H9 (cell line): Measurements from ENCODE around the gene PARD3. TPM values are rescaled to one million over a fixed set of nuclear protein-coding genes. Genes with fewer than 3 reads are reported as not detected.

Experiments used
- DNase-seq: peaks from one replicate; pipeline ENCODE4 v3.0.0-alpha.2; 2017
- H2AFZ ChIP-seq: one replicate; pipeline ENCODE4 v1.6.1; 2013; ENCODE audit warnings: mild to moderate bottlenecking, low read length, control low read depth, moderate library complexity
- H2AK5ac ChIP-seq: 2 replicates; pipeline ENCODE4 v1.6.1; 2013; ENCODE audit warnings: low read length, control low read depth, mixed read lengths; ENCODE audit not compliant: insufficient read length
- H2BK120ac ChIP-seq: one replicate; pipeline ENCODE4 v1.6.1; 2013; ENCODE audit warnings: low read depth, mild to moderate bottlenecking, low read length, control low read depth, inconsistent platforms; ENCODE audit not compliant: poor library complexity, severe bottlenecking
- H2BK12ac ChIP-seq: 2 replicates; pipeline ENCODE4 v1.6.1; 2013; ENCODE audit warnings: low read length, control low read depth, mixed read lengths, low read depth; ENCODE audit not compliant: insufficient read length
- H2BK15ac ChIP-seq: 2 replicates; pipeline ENCODE4 v1.6.1; 2013; ENCODE audit warnings: low read depth, low read length, control low read depth
- H2BK20ac ChIP-seq: one replicate; pipeline ENCODE4 v1.6.1; 2013; ENCODE audit warnings: low read depth, mild to moderate bottlenecking, low read length, control low read depth, inconsistent platforms; ENCODE audit not compliant: poor library complexity, severe bottlenecking
- H2BK5ac ChIP-seq: 2 replicates; pipeline ENCODE4 v1.6.1; 2013; ENCODE audit warnings: low read length, control low read depth, mixed read lengths; ENCODE audit not compliant: insufficient read length
- H3K14ac ChIP-seq: 2 replicates; pipeline ENCODE4 v1.6.1; 2013; ENCODE audit warnings: low read length, control low read depth; ENCODE audit not compliant: insufficient read depth
- H3K18ac ChIP-seq: 2 replicates; pipeline ENCODE4 v1.6.1; 2013; ENCODE audit warnings: low read depth, mild to moderate bottlenecking, mixed read lengths, low read length, control low read depth; ENCODE audit not compliant: insufficient read length
- H3K23ac ChIP-seq: 2 replicates; pipeline ENCODE4 v1.6.1; 2013; ENCODE audit warnings: low read length, control low read depth, mixed read lengths, low read depth; ENCODE audit not compliant: insufficient read length
- H3K23me2 ChIP-seq: 2 replicates; pipeline ENCODE4 v1.6.1; 2013; ENCODE audit warnings: low read depth, mild to moderate bottlenecking, mixed read lengths, low read length, control low read depth; ENCODE audit not compliant: insufficient read length, poor library complexity, severe bottlenecking
- H3K27ac ChIP-seq: 2 replicates; pipeline ENCODE4 v1.5.1; 2013; ENCODE audit warnings: low read length, control low read depth, mixed read lengths, low read depth; ENCODE audit not compliant: insufficient read length
- H3K27me3 ChIP-seq: 2 replicates; pipeline ENCODE4 v1.6.1; 2013; ENCODE audit warnings: low read length, control low read depth, inconsistent platforms; ENCODE audit not compliant: insufficient read depth
- H3K4ac ChIP-seq: 2 replicates; pipeline ENCODE4 v1.6.1; 2013; ENCODE audit warnings: low read depth, mild to moderate bottlenecking, control low read depth, inconsistent platforms, low read length, moderate library complexity
- H3K4me1 ChIP-seq: 2 replicates; pipeline ENCODE4 v1.6.1; 2013; ENCODE audit warnings: low read length, control low read depth, inconsistent platforms; ENCODE audit not compliant: insufficient read depth
- H3K4me2 ChIP-seq: 2 replicates; pipeline ENCODE4 v1.6.1; 2013; ENCODE audit warnings: low read length, control low read depth, mixed read lengths; ENCODE audit not compliant: insufficient read length, insufficient read depth
- H3K56ac ChIP-seq: 2 replicates; pipeline ENCODE4 v1.6.1; 2013; ENCODE audit warnings: low read depth, mild to moderate bottlenecking, mixed read lengths, low read length, control low read depth; ENCODE audit not compliant: insufficient read length
- H3K79me1 ChIP-seq: 2 replicates; pipeline ENCODE4 v1.6.1; 2013; ENCODE audit warnings: low read depth, mild to moderate bottlenecking, moderate library complexity, low read length, control low read depth, inconsistent platforms; ENCODE audit not compliant: insufficient read depth, poor library complexity, severe bottlenecking
- H3K79me2 ChIP-seq: 2 replicates; pipeline ENCODE4 v1.6.1; 2013; ENCODE audit warnings: low read length, control low read depth, inconsistent platforms; ENCODE audit not compliant: insufficient read depth
- H3K9ac ChIP-seq: 2 replicates; pipeline ENCODE4 v1.6.1; 2013; ENCODE audit warnings: low read length, control low read depth, mixed read lengths; ENCODE audit not compliant: insufficient read length; ENCODE audit errors: extremely low read depth
- H3K9me3 ChIP-seq: one replicate; pipeline ENCODE4 v1.6.1; 2013; ENCODE audit warnings: low read depth, low read length, inconsistent platforms; ENCODE audit not compliant: control insufficient read depth
- H3T11ph ChIP-seq: one replicate; pipeline ENCODE4 v1.6.1; 2013; ENCODE audit warnings: mild to moderate bottlenecking, low read length, control low read depth, inconsistent platforms
- H4K20me1 ChIP-seq: one replicate; pipeline ENCODE4 v1.6.1; 2013; ENCODE audit not compliant: control insufficient read depth, insufficient read length, insufficient read depth
- H4K5ac ChIP-seq: 2 replicates; pipeline ENCODE4 v1.6.1; 2013; ENCODE audit warnings: low read depth, mild to moderate bottlenecking, mixed read lengths, low read length, control low read depth; ENCODE audit not compliant: insufficient read length
- H4K8ac ChIP-seq: replicated peaks from 2 replicates; pipeline ENCODE4 v1.6.1; 2013; ENCODE audit warnings: low read length, control low read depth, mixed read lengths, low read depth; ENCODE audit not compliant: insufficient read length
- H4K91ac ChIP-seq: 2 replicates; pipeline ENCODE4 v1.6.1; 2013; ENCODE audit warnings: low read depth, mild to moderate bottlenecking, moderate library complexity, mixed read lengths, low read length, control low read depth; ENCODE audit not compliant: insufficient read length
- H3K27ac Mint-ChIP-seq, 3 experiments: 2 replicates in 2 of 3; 3 replicates in 1 of 3; pipeline ENCODE4 v1.8.0; 2020 to 2021; ENCODE audit warnings: mixed read lengths in 3 of 3, mild to moderate bottlenecking in 1 of 3, moderate library complexity in 1 of 3
- H3K27me3 Mint-ChIP-seq: 2 replicates; pipeline ENCODE4 v1.8.0; 2021; ENCODE audit warnings: low read depth, mild to moderate bottlenecking, moderate library complexity, mixed read lengths
- H3K36me3 Mint-ChIP-seq, 3 experiments: 2 replicates in 2 of 3; 3 replicates in 1 of 3; pipeline ENCODE4 v1.8.0; 2020 to 2021; ENCODE audit warnings: low read depth in 3 of 3, mixed read lengths in 3 of 3; ENCODE audit not compliant: insufficient read depth in 1 of 3
- H3K4me1 Mint-ChIP-seq, 2 experiments: 2 replicates each; pipeline ENCODE4 v1.8.0; 2020; ENCODE audit warnings: mixed read lengths in 2 of 2
- H3K4me3 Mint-ChIP-seq, 2 experiments: 2 replicates in 1 of 2; 3 replicates in 1 of 2; pipeline ENCODE4 v1.8.0; 2020 to 2021; ENCODE audit warnings: mild to moderate bottlenecking in 2 of 2, mixed read lengths in 2 of 2, moderate library complexity in 1 of 2
- H3K9me3 Mint-ChIP-seq, 2 experiments: 2 replicates in 1 of 2; 3 replicates in 1 of 2; pipeline ENCODE4 v1.8.0; 2020; ENCODE audit warnings: mild to moderate bottlenecking in 2 of 2, mixed read lengths in 2 of 2, moderate library complexity in 1 of 2
- CTCF ChIP-seq: fragments of 200-600 bp; sonication (generic); conservative IDR thresholded peaks from 3 replicates; pipeline ENCODE4 v1.8.0; 2021; ENCODE audit warnings: antibody characterized with exemption, mild to moderate bottlenecking
- WGBS: extraction: QIAGEN DNeasy Blood & Tissue Kit; methylation state at CpG from one replicate; pipeline ENCODE4 v1.1.7; 2013; ENCODE audit warnings: missing lambda C conversion rate, low lambda C conversion rate, mixed read lengths; ENCODE audit not compliant: insufficient read length; ENCODE audit errors: extremely low coverage; 5-methylcytosine and 5-hydroxymethylcytosine counted together
- total RNA-seq: library from RNA; stranded (reverse); gene quantifications from 2 replicates; pipeline ENCODE4 v1.2.1, GENCODE V29; 2021

PARD3 gene
- total RNA-seq, 1 experiment from 2014 or later, result 44.7 TPM

GRCh38 chr10:34223658-34224057 is 591.4 kb downstream of the PARD3 start:
- H3K27me3 Mint-ChIP-seq, result no peaks in the 10 kb centered on the region
- no peak for DNase-seq
- no peak overlapping the region for H3K4me3 Mint-ChIP-seq
- Histone ChIP-seq H2BK5ac (no peak overlapping the region), H3K4me1 (no peaks in the 10 kb centered on the region), H3K18ac (no peak overlapping the region), H2BK12ac (no peak overlapping the region), H2AFZ (no peak overlapping the region), H3T11ph (no peak overlapping the region), H2AK5ac (no peak overlapping the region), H3K9me3 (no peaks in the 10 kb centered on the region), H3K14ac (no peak overlapping the region), H2BK20ac (no peak overlapping the region), H4K5ac (no peak overlapping the region), H3K23me2 (no peaks in the 10 kb centered on the region), H3K27ac (no peak overlapping the region), H4K20me1 (no peaks in the 10 kb centered on the region), H3K79me1 (no peaks in the 10 kb centered on the region), H3K56ac (no peak overlapping the region), H3K4me2 (no peak overlapping the region), H3K9ac (no peak overlapping the region), H3K23ac (no peak overlapping the region), H3K79me2 (no peaks in the 10 kb centered on the region), H3K27me3 (no peaks in the 10 kb centered on the region), H4K8ac (no peak overlapping the region), H2BK120ac (no peak overlapping the region), H4K91ac (no peak overlapping the region), H2BK15ac (no peak overlapping the region), H3K4ac (no peak overlapping the region)
- H3K36me3 Mint-ChIP-seq, result peaks cover 4 to 6% (median 5%) of the 10 kb centered on the region in 3 experiments; a peak in 5 of 7 replicates
- H3K4me1 Mint-ChIP-seq, result peaks cover 14 to 17% of the 10 kb centered on the region in 2 experiments
- no peak; the same call in 2 of the 3 replicates for TF ChIP-seq CTCF
- no CpG with 5 or more reads among the region's 1 CpG for WGBS
- peaks cover 4 to 6% of the 10 kb centered on the region in 2 experiments; a peak in 3 of 5 replicates for H3K9me3 Mint-ChIP-seq
- H3K27ac Mint-ChIP-seq, result no peak overlapping the region
